Measurements from ENCODE around the gene MAP3K2.

MAP3K2 gene

GRCh38 chr2:127406454-127406853 is 18.7 kb upstream of the MAP3K2 start:
- TF ChIP-seq ZNF274 (IDR thresholded peaks at IDR 0.05; ENCODE audit: low read depth, low read length) = no peak
- no peak overlapping the region for H3K4me3 ChIP-seq (ENCODE audit: low read length)

DNA sequence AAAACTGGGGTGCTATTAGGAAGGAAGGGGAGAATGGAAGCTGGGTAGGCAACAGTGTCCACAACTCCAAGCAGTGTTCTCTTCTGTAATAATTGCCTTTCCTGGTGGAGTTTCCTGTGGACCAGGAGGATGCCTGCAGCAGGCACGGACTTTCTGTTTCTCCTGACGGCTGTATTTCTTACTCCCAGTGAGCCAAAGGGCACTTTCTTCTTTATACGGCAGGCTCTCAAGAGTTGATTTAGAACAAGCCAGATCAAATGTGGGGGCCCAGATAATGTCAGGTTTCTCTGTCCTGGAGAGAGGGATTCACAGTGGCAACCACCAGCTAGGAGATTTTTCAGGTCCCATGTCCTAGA is 17.5 kb upstream of the MAP3K2 start:
- no peak for TF ChIP-seq ZNF274 (IDR thresholded peaks at IDR 0.05; ENCODE audit: low read depth, low read length)
- H3K4me3 ChIP-seq (ENCODE audit: low read length) = no peak overlapping the region

DNA sequence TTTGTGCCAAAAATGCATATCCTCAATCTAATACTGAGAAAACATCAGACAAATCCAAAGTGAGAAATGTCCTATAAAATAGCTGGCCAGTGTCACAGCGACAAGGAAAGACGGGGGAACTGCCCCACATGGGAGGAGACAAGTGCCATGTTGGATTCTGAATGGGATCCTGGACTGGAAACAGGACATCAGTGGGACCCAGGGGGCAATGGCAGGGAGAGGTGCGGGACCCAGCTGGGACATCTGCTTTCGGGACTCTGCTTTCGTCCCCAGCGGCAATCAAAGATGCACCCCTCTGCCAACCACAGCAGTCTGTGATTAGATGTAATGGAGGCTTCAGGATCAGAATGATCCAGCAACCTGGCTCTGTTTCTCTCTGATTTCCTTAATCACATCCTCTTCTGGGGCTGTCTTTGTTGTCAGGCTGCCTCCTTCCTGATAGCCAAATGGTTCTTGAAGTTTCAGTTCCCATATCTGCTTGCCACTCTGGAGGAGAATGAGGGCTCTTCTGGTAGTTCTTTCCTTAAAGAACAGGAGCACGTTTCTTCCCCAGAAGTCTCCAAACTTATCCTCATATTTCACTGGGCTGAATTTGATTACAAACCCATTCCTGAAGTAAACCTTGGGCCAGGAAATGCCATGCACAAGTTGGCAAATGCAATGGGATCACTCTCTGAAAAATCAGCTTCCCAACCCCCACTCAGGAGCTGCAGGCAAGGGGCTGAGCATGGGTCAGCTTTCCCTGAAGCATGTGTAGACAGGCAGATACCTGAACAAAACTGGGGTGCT is 16.9 kb upstream of the MAP3K2 start:
- H3K4me3 ChIP-seq (ENCODE audit: low read length) = no peak overlapping the region
- no peak for TF ChIP-seq ZNF274 (IDR thresholded peaks at IDR 0.05; ENCODE audit: low read depth, low read length)

DNA sequence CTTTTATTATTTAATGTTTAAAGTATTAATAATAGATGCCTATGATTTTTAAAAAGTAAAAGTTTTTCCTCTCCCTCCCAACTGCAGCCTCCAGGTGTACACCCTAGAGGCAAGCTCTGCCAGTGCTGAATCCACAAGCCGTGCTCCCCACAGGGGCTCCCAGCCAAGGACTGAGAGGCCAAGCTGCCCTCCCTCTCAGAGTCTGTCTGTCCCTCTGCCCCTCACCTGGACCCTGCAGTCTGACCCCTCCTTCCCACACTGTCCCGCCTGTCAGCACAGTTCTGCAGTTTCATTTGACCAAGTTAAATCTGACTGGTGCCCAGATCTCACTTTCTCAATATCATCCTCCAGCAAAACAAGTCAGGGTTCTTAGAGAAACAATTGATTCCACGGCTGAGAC is 15.7 kb upstream of the MAP3K2 start:
- TF ChIP-seq ZNF274 (IDR thresholded peaks at IDR 0.05; ENCODE audit: low read depth, low read length) = no peak
- H3K4me3 ChIP-seq (ENCODE audit: low read length) = no peak overlapping the region

DNA sequence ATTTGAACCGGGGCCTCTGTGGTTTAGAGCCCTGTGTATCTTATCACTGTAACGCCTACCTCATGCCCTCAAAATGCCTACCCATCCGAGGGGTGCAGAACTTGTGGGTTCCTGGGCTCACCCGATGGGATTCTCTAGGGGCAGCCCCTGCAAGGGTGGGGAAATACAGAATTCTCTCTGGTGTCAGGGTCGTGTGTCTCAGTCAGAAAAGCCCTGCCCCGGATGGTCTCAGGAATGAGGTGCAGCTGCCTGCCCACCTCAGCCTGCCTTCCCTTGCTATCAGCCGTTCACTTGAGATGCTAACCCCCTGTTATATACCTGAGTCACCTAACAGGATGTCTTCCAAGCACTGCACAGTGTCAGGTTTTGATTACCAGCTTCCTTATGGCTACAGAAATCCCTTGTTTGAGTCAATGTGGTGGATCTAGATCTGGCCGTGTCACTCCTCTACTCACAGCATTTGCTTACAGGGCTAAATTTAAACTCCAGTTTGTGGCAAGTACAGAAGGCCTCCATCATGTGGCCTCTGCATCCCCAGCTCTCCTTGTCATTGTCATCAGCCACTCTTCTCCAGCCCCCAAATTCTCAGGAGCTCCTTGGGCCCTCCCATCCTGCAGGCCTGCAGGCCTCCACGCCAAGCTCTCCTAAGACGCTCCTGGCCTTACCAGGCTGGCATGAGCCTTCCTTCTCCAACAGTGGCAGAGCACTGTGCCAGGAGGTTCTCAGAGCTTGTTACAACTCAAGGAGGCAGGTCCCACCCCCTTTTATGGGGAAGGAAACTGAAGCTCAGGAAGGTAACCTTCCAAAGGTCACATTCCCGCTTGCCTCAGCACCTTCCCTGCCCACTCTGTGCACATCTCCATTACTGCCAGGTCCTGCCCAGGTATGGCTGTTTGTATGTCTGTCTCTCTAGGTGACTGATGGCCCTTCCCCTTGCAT is 14.3 kb upstream of the MAP3K2 start:
- no peak overlapping the region for H3K4me3 ChIP-seq (ENCODE audit: low read length)
- TF ChIP-seq ZNF274 (IDR thresholded peaks at IDR 0.05; ENCODE audit: low read depth, low read length) = no peak

DNA sequence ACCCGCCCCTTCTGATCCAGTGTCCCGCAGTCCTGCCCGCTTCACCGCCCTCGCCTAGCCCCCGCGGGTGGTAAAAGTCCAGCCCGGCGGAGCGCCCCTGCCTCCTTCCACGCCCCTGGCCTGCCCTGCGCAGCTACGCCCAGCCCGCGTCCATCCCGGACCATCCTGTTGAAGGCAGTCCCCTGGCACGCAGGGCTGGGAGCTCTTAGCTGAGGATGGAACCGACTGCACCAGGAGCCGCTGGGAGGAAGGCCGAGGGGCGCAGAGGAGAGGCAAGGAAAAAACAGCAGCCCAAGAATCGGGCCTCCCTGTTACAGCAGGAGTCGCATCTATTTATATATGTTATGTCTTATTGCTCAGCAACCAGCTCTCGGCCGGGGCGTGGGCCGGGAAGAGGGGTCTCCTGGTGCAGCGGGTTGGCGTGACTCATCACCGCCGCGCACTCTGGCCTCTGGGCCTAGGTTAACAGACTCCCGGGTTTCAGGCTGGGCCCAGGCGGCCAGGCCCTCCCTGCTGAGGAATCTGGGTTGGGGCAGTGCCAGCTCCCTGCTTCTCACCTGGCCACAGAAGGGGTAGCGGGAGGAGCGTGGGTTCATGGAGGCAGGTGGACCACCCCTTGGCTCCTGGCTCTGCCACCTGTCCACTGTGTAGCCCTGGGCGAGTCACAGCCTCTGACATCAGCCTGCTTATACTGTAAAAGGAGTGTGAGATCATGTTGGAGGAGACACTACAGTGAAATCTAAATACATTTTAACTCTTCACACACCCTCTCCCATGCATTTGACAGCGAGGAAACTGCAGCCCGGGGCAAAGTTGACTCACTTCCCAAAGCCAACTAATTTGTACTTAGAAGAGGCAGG is 13.4 kb upstream of the MAP3K2 start:
- no peak for TF ChIP-seq ZNF274 (IDR thresholded peaks at IDR 0.05; ENCODE audit: low read depth, low read length)
- no peak overlapping the region for H3K4me3 ChIP-seq (ENCODE audit: low read length)

DNA sequence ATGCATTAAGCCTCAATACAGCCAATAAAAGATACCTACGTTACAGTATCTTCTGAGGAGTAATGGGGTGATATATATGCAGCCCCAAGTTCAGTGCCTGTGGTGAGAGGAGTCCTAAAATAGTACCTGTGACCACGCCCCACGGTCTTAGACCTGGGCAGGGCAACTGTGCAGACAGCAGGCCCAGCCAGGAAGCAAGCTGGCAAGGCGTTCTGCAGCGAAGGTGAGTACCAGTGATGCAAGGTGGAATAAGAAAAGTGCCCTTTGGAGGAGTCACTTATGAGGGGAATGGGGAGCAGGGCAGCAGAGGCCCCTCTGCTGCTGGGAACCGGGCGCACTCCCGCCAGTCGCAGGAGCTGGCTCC is 12.7 kb upstream of the MAP3K2 start:
- H3K4me3 ChIP-seq (ENCODE audit: low read length) = no peak overlapping the region
- no peak for TF ChIP-seq ZNF274 (IDR thresholded peaks at IDR 0.05; ENCODE audit: low read depth, low read length)

- no peak overlapping the region for H3K4me3 ChIP-seq (ENCODE audit: low read length)
Measured at GRCh38 chr2:127398239-127398590, 10.4 kb upstream of the MAP3K2 start.

GRCh38 chr2:127397568-127398238 is 9.9 kb upstream of the MAP3K2 start:
- no peak for TF ChIP-seq ZNF274 (IDR thresholded peaks at IDR 0.05; ENCODE audit: low read depth, low read length)
- H3K4me3 ChIP-seq (ENCODE audit: low read length) = no peak overlapping the region

More at GRCh38 chr2:127398239-127398590, 10.4 kb upstream of the MAP3K2 start:
- TF ChIP-seq ZNF274 (IDR thresholded peaks at IDR 0.05; ENCODE audit: low read depth, low read length) = no peak

- no peak for TF ChIP-seq ZNF274 (IDR thresholded peaks at IDR 0.05; ENCODE audit: low read depth, low read length)
- no peak overlapping the region for H3K4me3 ChIP-seq (ENCODE audit: low read length)
Measured at GRCh38 chr2:127394492-127394891, 6.7 kb upstream of the MAP3K2 start.

- H3K4me3 ChIP-seq (ENCODE audit: low read length) = no peak overlapping the region
- TF ChIP-seq ZNF274 (IDR thresholded peaks at IDR 0.05; ENCODE audit: low read depth, low read length) = no peak
Measured at GRCh38 chr2:127392828-127393578, 5.2 kb upstream of the MAP3K2 start.

DNA sequence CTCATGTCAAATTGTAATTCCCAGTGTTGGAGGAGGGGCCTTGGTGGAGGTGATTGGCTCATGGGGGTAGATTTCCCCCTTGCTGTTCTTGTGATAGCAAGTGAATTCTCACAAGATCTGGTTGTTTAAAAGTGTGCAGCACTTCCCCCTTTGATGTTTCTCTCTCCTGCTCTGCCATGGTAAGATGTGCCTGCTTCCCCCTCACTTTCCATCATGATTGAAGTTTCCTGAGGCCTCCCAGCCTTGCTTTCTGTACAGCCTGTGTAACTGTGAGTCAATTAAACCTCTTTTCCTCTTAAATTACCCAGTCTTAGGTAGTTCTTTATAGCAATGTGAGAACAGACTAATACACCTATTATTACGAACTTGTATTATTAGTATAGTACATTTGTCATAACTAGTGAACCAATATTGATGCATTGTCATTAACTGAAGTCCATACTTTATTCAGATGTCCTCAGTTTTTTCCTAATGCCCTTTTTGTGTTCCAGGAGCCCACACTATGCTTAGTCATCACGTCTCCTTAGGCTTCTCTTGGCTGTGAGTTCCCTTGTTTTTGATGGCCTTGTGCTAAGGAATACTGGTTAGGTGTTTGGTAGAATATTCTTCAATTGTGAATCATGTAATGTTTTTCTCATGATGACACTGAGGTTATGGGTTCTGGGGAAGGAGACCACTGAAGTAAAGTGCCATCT is 4.5 kb upstream of the MAP3K2 start:
- no peak for TF ChIP-seq ZNF274 (IDR thresholded peaks at IDR 0.05; ENCODE audit: low read depth, low read length)

More for the DNA sequence above, 4.5 kb upstream of the MAP3K2 start:
- H3K4me3 ChIP-seq (ENCODE audit: low read length) = no peak overlapping the region
